Lung (tissue), 12 donors: ENCODE measurements around the gene MYORG. TPM values are rescaled to one million over a fixed set of nuclear protein-coding genes. Genes with fewer than 3 reads are reported as not detected.

Experiments
- ATAC-seq: fragments of 200-7000 bp; cut with Tn5 transposase; one replicate; pipeline ENCODE4 v1.9.1; 2020; ENCODE audit warnings: moderate number of reproducible peaks; ENCODE audit not compliant: insufficient read depth, low FRiP score
- DNase-seq, 3 donors: peaks; one replicate each; pipeline ENCODE4 v3.0.0-alpha.2; 2013 to 2017
- H3K27ac ChIP-seq, 2 donors: one replicate each; pipeline ENCODE4 v1.5.1; 2013; ENCODE audit warnings: mild to moderate bottlenecking in 2 of 2, moderate library complexity in 2 of 2, control low read depth in 1 of 2, inconsistent platforms in 1 of 2, low read depth in 1 of 2, low read length in 1 of 2
- H3K27me3 ChIP-seq, 3 donors: one replicate each; pipeline ENCODE4 v1.5.1; 2013; ENCODE audit warnings: low read length in 2 of 3; ENCODE audit not compliant: control insufficient read depth in 3 of 3, insufficient read depth in 3 of 3
- H3K36me3 ChIP-seq, 4 donors: one replicate each; pipeline ENCODE4 v1.5.1; 2013; ENCODE audit warnings: low read length in 4 of 4, mild to moderate bottlenecking in 1 of 4, moderate library complexity in 1 of 4; ENCODE audit not compliant: control insufficient read depth in 4 of 4, insufficient read depth in 4 of 4
- H3K4me1 ChIP-seq, 5 donors: one replicate each; pipeline ENCODE4 v1.5.1; 2013; ENCODE audit warnings: low read length in 5 of 5, mild to moderate bottlenecking in 2 of 5, moderate library complexity in 1 of 5; ENCODE audit not compliant: control insufficient read depth in 5 of 5, insufficient read depth in 5 of 5
- H3K4me3 ChIP-seq: one replicate; pipeline ENCODE4 v1.5.1; 2013; ENCODE audit warnings: mild to moderate bottlenecking, control low read depth, moderate library complexity
- H3K9ac ChIP-seq, 2 donors: one replicate each; pipeline ENCODE4 v1.5.1; 2013; ENCODE audit warnings: low read length in 2 of 2, control low read depth in 1 of 2; ENCODE audit not compliant: insufficient read depth in 1 of 2
- H3K9me3 ChIP-seq, 4 donors: one replicate each; pipeline ENCODE4 v1.5.1; 2013; ENCODE audit warnings: low read length in 3 of 4, mild to moderate bottlenecking in 1 of 4, moderate library complexity in 1 of 4; ENCODE audit not compliant: control insufficient read depth in 4 of 4, insufficient read depth in 3 of 4
- WGBS, 2 donors: extraction: QIAGEN DNeasy Blood & Tissue Kit; methylation state at CpG; one replicate each; pipeline ENCODE4 v1.1.7; 2013; 5-methylcytosine and 5-hydroxymethylcytosine counted together
- polyA plus RNA-seq, 2 donors: library from polyadenylated mRNA; stranded (reverse); fragments of 200-250 nt; gene quantifications; one replicate each; pipeline ENCODE4 v1.2.1, GENCODE V29; 2013
- total RNA-seq, 2 donors: library from RNA; depleted of rRNA in 1 of 2; stranded (reverse); fragments of >200 nt in 1 of 2; gene quantifications; one replicate each; pipeline ENCODE4 v1.2.1, GENCODE V29; 2014 to 2021
- TF ChIP-seq, protein P1 (sequence below): IDR thresholded peaks from 2 replicates; pipeline ENCODE4 v1.5.1; 2012; ENCODE audit warnings: mild to moderate bottlenecking; ENCODE audit errors: control extremely low read depth, extremely low read depth
- donor health status: control.
- donor health status: control.
- donor health status: Bipolar disorder and iron deficiency.
- donor health status: healthy.
- donor health status: DM: yes; HTN: yes; CAD: no.

Gene MYORG
- total and polyA plus RNA-seq, 4 donors = 1.4 to 12.2 (median 4.9) TPM

DNA sequence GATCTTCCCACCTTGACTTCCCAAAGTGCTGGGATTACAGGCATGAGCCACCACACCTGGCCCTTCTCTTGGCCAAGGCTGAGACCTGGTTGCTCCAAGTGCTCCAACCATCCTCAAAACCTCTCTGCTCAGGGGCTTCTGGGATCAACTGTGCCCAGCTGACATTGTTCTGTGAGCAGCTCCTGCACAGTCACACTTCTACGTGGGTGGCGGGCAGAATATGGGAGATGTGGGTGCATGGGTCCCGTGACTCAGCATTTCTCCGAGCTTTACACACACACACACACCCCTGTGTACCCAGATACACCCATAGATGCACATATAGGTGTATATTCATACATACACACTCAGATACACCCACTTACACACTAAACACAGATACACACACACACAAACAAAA, 10.5 kb upstream of the MYORG start:
- H3K27me3 ChIP-seq = peaks cover 0 to 11% (median 2%) of the 10 kb centered on the region in 3 donors
- ATAC-seq (no peak), DNase-seq (no peak)
- TF ChIP-seq, protein P1, sequence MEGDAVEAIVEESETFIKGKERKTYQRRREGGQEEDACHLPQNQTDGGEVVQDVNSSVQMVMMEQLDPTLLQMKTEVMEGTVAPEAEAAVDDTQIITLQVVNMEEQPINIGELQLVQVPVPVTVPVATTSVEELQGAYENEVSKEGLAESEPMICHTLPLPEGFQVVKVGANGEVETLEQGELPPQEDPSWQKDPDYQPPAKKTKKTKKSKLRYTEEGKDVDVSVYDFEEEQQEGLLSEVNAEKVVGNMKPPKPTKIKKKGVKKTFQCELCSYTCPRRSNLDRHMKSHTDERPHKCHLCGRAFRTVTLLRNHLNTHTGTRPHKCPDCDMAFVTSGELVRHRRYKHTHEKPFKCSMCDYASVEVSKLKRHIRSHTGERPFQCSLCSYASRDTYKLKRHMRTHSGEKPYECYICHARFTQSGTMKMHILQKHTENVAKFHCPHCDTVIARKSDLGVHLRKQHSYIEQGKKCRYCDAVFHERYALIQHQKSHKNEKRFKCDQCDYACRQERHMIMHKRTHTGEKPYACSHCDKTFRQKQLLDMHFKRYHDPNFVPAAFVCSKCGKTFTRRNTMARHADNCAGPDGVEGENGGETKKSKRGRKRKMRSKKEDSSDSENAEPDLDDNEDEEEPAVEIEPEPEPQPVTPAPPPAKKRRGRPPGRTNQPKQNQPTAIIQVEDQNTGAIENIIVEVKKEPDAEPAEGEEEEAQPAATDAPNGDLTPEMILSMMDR = no peak
- WGBS, 2 donors = 80 to 83% methylated on average over 4 of the region's 4 CpGs
- no peaks in the 10 kb centered on the region for H3K9me3 ChIP-seq
- H3K4me3 ChIP-seq = no peak overlapping the region
- H3K4me1 ChIP-seq = no peaks in the 10 kb centered on the region
- no peak overlapping the region for H3K9ac ChIP-seq
- no peaks in the 10 kb centered on the region for H3K36me3 ChIP-seq
- no peak overlapping the region for H3K27ac ChIP-seq

DNA sequence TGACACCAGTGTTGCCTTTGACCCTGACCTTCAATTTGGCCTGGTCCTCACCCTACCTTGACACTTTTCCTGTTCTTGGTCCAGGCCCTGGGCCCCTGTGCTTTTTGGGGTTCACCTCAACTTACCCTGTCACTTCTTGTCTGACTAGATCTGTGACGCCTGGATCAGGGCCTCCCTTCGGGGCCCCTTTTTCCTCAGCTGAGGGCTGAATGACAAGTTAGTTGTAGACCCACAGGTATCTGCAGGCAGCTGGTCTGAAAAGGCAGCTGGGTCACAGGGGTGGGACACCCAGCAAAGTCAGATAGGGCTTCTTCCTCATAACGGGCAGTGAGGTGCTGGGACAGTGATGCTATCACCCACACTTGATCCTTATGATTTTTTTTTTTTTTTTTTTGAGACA, 10.0 kb upstream of the MYORG start:
- Histone ChIP-seq H3K9ac (no peak overlapping the region), H3K27ac (no peak overlapping the region), H3K4me1 (no peaks in the 10 kb centered on the region), H3K9me3 (no peaks in the 10 kb centered on the region), H3K36me3 (no peaks in the 10 kb centered on the region), H3K4me3 (no peak overlapping the region), H3K27me3 (peaks cover 0 to 14% (median 2%) of the 10 kb centered on the region in 3 donors)
- 88 to 90% methylated on average over 3 of the region's 3 CpGs for WGBS, 2 donors
- ATAC-seq (no peak), DNase-seq (no peak)
- TF ChIP-seq, protein P1 = no peak

DNA sequence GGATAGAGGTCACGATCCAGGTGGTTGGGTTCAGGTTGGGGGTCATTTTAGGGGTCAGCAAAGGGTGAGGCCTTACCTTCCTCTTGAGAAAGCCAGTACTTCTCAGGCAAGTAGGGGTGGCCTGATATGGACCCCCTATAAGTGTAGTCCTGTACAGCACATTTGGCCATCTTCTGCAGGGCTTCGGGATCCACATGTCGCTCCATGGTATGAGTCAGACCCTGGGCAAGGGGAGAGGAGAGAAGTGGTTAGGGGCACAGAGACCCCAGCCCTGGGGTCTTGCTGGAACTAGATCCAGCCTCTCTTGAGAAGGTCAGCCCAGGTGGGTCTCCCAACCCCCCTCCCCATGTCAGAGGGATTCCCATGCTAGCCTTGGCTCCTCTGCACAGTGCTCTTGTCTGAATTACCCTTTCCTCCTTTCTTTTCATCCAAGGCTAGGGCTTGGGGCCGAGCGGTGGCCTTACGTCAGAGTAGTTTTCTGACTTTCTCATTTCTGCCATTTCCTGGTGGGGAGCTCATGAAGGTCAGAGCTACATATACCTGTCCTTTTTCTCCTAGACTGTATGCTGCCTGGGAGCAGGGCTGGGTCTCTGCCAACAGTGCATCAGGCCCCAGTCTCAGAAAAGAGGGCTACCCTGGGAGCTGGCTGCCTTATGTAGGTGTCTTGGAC, 9.0 kb upstream of the MYORG start:
- H3K27ac ChIP-seq = no peak overlapping the region
- TF ChIP-seq, protein P1 = no peak
- peaks cover 0 to 6% (median 2%) of the 10 kb centered on the region in 5 donors for H3K4me1 ChIP-seq
- no peaks in the 10 kb centered on the region for H3K9me3 ChIP-seq
- 91 to 96% methylated on average over 6 of the region's 6 CpGs for WGBS, 2 donors
- no peak overlapping the region for H3K4me3 ChIP-seq
- peaks cover 0 to 20% (median 2%) of the 10 kb centered on the region in 3 donors for H3K27me3 ChIP-seq
- ATAC-seq = no peak
- H3K36me3 ChIP-seq = no peaks in the 10 kb centered on the region
- no peak for DNase-seq
- H3K9ac ChIP-seq = no peak overlapping the region
